Measurements from ENCODE around the gene NR5A1.

DNA sequence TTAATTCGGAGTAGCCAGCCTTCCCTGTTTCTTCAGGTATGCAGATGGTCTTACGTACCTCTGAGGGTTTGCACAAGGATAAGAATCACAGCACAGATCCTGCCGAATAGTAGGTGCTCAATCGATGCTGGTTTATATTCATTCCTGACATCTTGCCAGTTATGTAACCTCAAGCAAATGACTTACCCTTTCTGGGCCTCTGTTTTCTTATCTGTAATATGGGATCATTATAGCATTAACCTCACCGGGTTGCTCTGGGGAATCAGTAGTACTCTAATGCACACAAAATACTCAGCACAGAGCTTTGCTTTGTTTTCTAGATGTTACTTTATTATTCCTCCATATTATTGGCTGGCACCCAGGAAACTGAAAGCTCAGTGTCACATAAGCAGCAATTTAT, 7.7 kb upstream of the NR5A1 start:
- TF ChIP-seq GATA2 (IDR thresholded peaks at IDR 0.05; ENCODE audit: low read depth, low read length) (no peak), GATA3 (IDR thresholded peaks at IDR 0.05; ENCODE audit: low read depth, low read length) (no peak)

Data from SH-SY5Y (cell line).